Tibial nerve (tissue), 4 donors: ENCODE results near the gene LRRC1. TPM values are rescaled to one million over a fixed set of nuclear protein-coding genes. Genes with fewer than 3 reads are reported as not detected.

Source experiments
- DNase-seq, 2 donors: peaks; one replicate each; pipeline ENCODE4 v3.0.0-alpha.2; 2019; ENCODE audit warnings: low spot score in 2 of 2
- H3K27ac ChIP-seq, 4 donors: fragments of 200-600 bp; sonication (generic) in 3 of 4; one replicate each; pipeline ENCODE4 v1.5.1; 2017 to 2019; ENCODE audit warnings: mild to moderate bottlenecking in 1 of 4
- H3K27me3 ChIP-seq, 2 donors: fragments of 200-600 bp; sonication (generic) in 1 of 2; one replicate each; pipeline versions ENCODE4 v1.5.1 to v1.6.0; 2017 to 2019
- H3K36me3 ChIP-seq, 3 donors: fragments of 200-600 bp; sonication (generic); one replicate each; pipeline ENCODE4 v1.5.1; 2018 to 2019
- H3K4me1 ChIP-seq, 4 donors: fragments of 200-600 bp; sonication (generic) in 3 of 4; one replicate each; pipeline ENCODE4 v1.5.1; 2017 to 2019
- H3K4me3 ChIP-seq, 4 donors: fragments of 200-600 bp; sonication (generic) in 3 of 4; one replicate each; pipeline ENCODE4 v1.5.1; 2017 to 2019; ENCODE audit warnings: mild to moderate bottlenecking in 1 of 4, moderate library complexity in 1 of 4
- H3K9me3 ChIP-seq, 4 donors: fragments of 200-600 bp; sonication (generic) in 3 of 4; one replicate each; pipeline ENCODE4 v1.5.1; 2017 to 2019
- CTCF ChIP-seq, 5 experiments: fragments of 200-600 bp in 3 of 5; fragments of 450-650 bp in 2 of 5; sonication (generic) in 3 of 5; IDR thresholded peaks; one replicate each; pipeline ENCODE4 v1.5.1; 2016 to 2019; ENCODE audit warnings: antibody characterized with exemption in 5 of 5, mild to moderate bottlenecking in 3 of 5, moderate library complexity in 2 of 5
- EP300 ChIP-seq, 2 donors: sonication (generic); formaldehyde crosslinking; IDR thresholded peaks; one replicate each; pipeline ENCODE4 v1.6.1; 2017; ENCODE audit warnings: antibody characterized with exemption in 2 of 2, mild to moderate bottlenecking in 1 of 2
- POLR2A ChIP-seq, 2 donors: fragments of 450-650 bp; IDR thresholded peaks; one replicate each; pipeline ENCODE4 v1.6.1; 2017; ENCODE audit warnings: antibody characterized with exemption in 2 of 2, mild to moderate bottlenecking in 2 of 2, moderate library complexity in 2 of 2
- WGBS, 2 donors: methylation state at CpG; one replicate each; pipeline ENCODE4 v1.1.5; 2018; 5-methylcytosine and 5-hydroxymethylcytosine counted together
- total RNA-seq, 4 donors: library from RNA; depleted of rRNA; stranded (reverse); fragments of >200 nt; gene quantifications; one replicate each; pipeline ENCODE4 v1.1.0, GENCODE V29; 2016

The LRRC1 gene
- total RNA-seq, 4 donors from 2014 or later: 22.8 to 50.0 (median 39.6) TPM

- peaks cover 0 to 31% (median 4%) of the 10 kb centered on the region in 3 donors for H3K36me3 ChIP-seq
- no peak overlapping the region for H3K27ac ChIP-seq
- H3K4me1 ChIP-seq: peaks cover 0 to 10% (median under 1%) of the 10 kb centered on the region in 4 donors
- H3K27me3 ChIP-seq: no peaks in the 10 kb centered on the region
- TF ChIP-seq CTCF (IDR thresholded peaks at IDR 0.05): no peak
- no peak for DNase-seq
- H3K9me3 ChIP-seq: no peaks in the 10 kb centered on the region
- WGBS, 2 donors: 95 to 98% methylated on average over 3 of the region's 3 CpGs
- no peak overlapping the region for H3K4me3 ChIP-seq
These were observed 129.5 kb downstream of the LRRC1 start for GRCh38 chr6:53924277-53924676.

DNA sequence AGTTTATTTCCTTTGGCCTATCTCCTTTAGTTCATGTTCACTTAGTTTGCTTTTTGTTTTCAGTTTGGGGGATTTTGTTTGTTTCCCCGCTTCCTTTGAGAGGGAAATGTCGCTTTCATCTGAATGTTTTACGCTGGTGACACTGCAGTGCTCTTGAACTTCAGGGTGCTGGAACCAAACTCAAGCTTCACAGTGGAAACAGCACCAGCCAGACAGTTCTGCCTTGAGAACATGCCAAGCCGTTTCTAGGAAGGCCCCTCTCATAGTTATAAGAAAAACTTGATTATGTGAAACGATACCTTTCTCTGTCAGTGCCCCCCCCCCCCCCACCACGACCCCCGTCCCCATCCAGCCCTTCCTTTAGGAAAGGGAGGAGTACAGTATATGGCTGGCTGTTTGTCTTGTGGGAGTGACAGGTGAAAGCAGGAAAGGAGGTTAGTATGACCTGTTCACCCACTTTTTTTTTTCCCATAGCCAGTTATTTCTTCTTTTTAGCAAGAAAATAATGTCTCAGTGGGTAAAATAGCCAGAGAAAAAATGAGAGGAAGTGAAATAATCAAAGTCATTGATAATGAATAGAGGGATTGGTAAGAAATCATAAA is 130.1 kb downstream of the LRRC1 start:
- Histone ChIP-seq H3K4me3 (no peak overlapping the region), H3K4me1 (peaks cover 0 to 10% (median 2%) of the 10 kb centered on the region in 4 donors), H3K9me3 (no peaks in the 10 kb centered on the region), H3K27me3 (no peaks in the 10 kb centered on the region), H3K27ac (no peak overlapping the region), H3K36me3 (peaks cover 0 to 24% (median 4%) of the 10 kb centered on the region in 3 donors)
- no peak for TF ChIP-seq POLR2A (IDR thresholded peaks at IDR 0.05)
- no peak for TF ChIP-seq CTCF (IDR thresholded peaks at IDR 0.05)
- no peak for TF ChIP-seq EP300 (IDR thresholded peaks at IDR 0.05)
- DNase-seq: no peak
- 82 to 88% methylated on average over 7 of the region's 7 CpGs for WGBS, 2 donors

DNA sequence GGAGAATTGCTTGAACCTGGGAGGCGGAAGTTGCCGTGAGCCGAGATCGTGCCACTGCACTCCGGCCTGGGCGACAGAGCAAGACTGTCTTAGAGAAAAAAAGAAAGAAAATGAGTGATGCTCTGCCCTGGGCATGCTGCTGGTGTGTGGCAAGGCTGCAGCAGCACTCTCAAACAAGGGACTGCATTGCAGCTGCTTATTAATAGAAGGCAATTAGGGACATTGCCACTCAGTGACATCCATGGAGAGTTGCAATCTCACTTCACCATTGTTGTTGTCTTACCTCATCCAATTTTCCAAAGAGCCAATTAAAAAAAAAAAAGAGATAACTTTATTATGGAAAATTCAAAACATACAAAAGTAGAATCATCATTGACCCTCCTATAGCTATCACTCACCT is 131.1 kb downstream of the LRRC1 start:
- no peak for DNase-seq
- peaks cover 0 to 10% (median 2%) of the 10 kb centered on the region in 4 donors for H3K4me1 ChIP-seq
- H3K4me3 ChIP-seq: no peak overlapping the region
- WGBS, 2 donors: 98% methylated on average over 6 of the region's 6 CpGs
- no peak overlapping the region for H3K27ac ChIP-seq
- H3K9me3 ChIP-seq: no peaks in the 10 kb centered on the region
- TF ChIP-seq CTCF (IDR thresholded peaks at IDR 0.05): no peak
- TF ChIP-seq EP300 (IDR thresholded peaks at IDR 0.05): no peak
- TF ChIP-seq POLR2A (IDR thresholded peaks at IDR 0.05): no peak
- no peaks in the 10 kb centered on the region for H3K27me3 ChIP-seq
- peaks cover 0 to 15% (median 4%) of the 10 kb centered on the region in 3 donors for H3K36me3 ChIP-seq

GRCh38 chr6:53926505-53926904 is 131.7 kb downstream of the LRRC1 start:
- 90 to 93% methylated on average over 2 of the region's 2 CpGs for WGBS, 2 donors
- TF ChIP-seq POLR2A (IDR thresholded peaks at IDR 0.05) (no peak), EP300 (IDR thresholded peaks at IDR 0.05) (no peak), CTCF (IDR thresholded peaks at IDR 0.05) (no peak)
- H3K36me3 ChIP-seq: peaks cover 0 to 9% (median 0%) of the 10 kb centered on the region in 3 donors
- DNase-seq: no peak
- peaks cover 0 to 10% (median 2%) of the 10 kb centered on the region in 4 donors for H3K4me1 ChIP-seq
- H3K27ac ChIP-seq: peak overlapping the region in 1 of 4 donors; percentile 12
- no peak overlapping the region for H3K4me3 ChIP-seq
- H3K9me3 ChIP-seq: no peaks in the 10 kb centered on the region
- H3K27me3 ChIP-seq: no peaks in the 10 kb centered on the region

GRCh38 chr6:53928641-53929040 is 133.8 kb downstream of the LRRC1 start:
- H3K4me1 ChIP-seq: peaks cover 0 to 10% (median 2%) of the 10 kb centered on the region in 4 donors
- 40% methylated on average over 1 of the region's 1 CpG for WGBS, 2 donors
- TF ChIP-seq EP300 (IDR thresholded peaks at IDR 0.05): no peak
- no peak for TF ChIP-seq POLR2A (IDR thresholded peaks at IDR 0.05)
- no peak for TF ChIP-seq CTCF (IDR thresholded peaks at IDR 0.05)
- no peaks in the 10 kb centered on the region for H3K27me3 ChIP-seq
- H3K27ac ChIP-seq: no peak overlapping the region
- H3K9me3 ChIP-seq: no peaks in the 10 kb centered on the region
- H3K36me3 ChIP-seq: no peaks in the 10 kb centered on the region
- H3K4me3 ChIP-seq: no peak overlapping the region
- DNase-seq: no peak
